Measurements from ENCODE around the gene SLC22A7.

The SLC22A7 gene

DNA sequence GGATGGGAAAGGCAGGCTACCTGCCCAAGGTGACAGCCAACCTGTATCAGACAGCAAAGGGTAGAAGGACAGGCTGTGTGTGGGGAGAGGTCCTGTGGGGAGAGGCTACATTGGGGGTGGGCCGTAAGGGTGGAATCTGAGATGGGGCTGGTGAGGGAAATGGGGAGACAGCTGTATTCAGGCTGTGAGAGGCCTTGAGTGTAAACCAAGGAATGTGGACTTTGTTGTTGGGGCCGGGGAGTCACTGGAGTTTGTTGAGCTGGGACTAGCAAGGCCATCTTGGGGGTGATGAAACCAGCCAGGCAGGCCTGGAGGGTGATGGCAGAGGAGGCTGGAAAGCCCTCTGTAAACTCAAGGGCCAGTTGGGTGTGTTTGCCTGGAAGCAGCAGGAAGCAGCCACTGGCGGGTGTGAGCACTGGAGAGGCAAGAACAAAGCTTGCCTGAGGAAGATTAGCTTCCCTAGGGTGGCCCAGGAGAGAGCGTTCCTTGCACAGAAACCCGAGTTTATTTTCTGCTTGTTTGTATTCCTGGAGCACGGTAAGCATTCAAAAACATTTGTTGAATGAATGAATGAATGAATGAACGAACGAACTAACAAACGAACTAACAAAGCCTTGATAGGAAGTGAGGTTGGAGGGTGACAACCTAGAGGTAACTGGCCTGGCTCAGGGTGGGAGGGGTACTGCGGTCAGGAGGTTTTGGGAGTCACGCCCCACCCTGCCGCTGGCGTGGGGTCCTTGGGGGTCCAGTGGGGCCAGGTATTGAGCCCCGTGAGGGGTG, 35.9 kb upstream of the SLC22A7 start:
- H3K9me3 Mint-ChIP-seq: no peaks in the 10 kb centered on the region
- peak overlapping the region; percentile 12 for H3K27ac Mint-ChIP-seq
- H3K27me3 Mint-ChIP-seq: peaks cover 20% of the 10 kb centered on the region
- no peak overlapping the region for H3K4me3 Mint-ChIP-seq
- no peaks in the 10 kb centered on the region for H3K36me3 Mint-ChIP-seq
- ATAC-seq: no peak
- H3K4me1 Mint-ChIP-seq: peaks cover 16% of the 10 kb centered on the region

- H3K9me3 Mint-ChIP-seq: no peaks in the 10 kb centered on the region
- no peak for ATAC-seq
- H3K27me3 Mint-ChIP-seq: peaks cover 15% of the 10 kb centered on the region
- H3K4me3 Mint-ChIP-seq: no peak overlapping the region
- H3K36me3 Mint-ChIP-seq: no peaks in the 10 kb centered on the region
- H3K4me1 Mint-ChIP-seq: peaks cover 14% of the 10 kb centered on the region
- no peak overlapping the region for H3K27ac Mint-ChIP-seq
Observed at GRCh38 chr6:43262780-43263313, 35.2 kb upstream of the SLC22A7 start.

GRCh38 chr6:43263314-43264178, 34.5 kb upstream of the SLC22A7 start:
- H3K36me3 Mint-ChIP-seq: no peaks in the 10 kb centered on the region
- no peak overlapping the region for H3K4me3 Mint-ChIP-seq
- H3K27ac Mint-ChIP-seq: peak overlapping the region; percentile 22
- peaks cover 12% of the 10 kb centered on the region for H3K4me1 Mint-ChIP-seq
- H3K9me3 Mint-ChIP-seq: no peaks in the 10 kb centered on the region
- peaks cover 10% of the 10 kb centered on the region for H3K27me3 Mint-ChIP-seq
- peak; percentile 93 for ATAC-seq

DNA sequence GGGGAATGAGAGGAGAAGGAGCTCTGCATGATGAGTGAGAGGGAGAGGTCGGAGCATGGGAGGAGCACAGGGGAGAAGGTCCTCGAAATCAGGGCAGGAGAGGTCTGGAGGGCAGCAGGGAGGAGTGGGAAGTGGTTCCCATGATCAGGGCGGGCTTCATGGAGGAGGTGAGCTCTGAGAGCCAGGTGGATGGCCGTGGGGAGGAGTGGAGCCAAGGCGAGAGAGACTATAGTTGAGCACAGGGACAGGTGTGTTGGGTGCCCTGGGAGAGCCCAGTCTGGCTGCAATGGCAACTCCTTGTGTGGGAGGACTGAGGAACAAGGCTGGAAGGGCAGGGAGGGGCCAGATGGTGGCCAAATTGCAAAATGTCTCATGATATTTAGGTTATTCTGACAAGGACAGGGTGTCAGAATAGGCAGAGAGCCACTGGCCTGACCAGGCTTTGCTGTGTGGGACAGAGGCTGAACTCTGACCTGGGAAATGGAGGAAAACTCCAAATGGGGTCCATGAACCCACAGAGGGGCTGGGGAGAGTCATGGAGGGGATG, 33.4 kb upstream of the SLC22A7 start:
- Mint-ChIP-seq H3K36me3 (no peaks in the 10 kb centered on the region), H3K27me3 (peaks cover 1% of the 10 kb centered on the region), H3K4me3 (no peak overlapping the region), H3K9me3 (no peaks in the 10 kb centered on the region), H3K4me1 (peaks cover 23% of the 10 kb centered on the region), H3K27ac (peak overlapping the region; percentile 1)
- ATAC-seq: no peak

GRCh38 chr6:43265564-43265963, 32.5 kb upstream of the SLC22A7 start:
- Mint-ChIP-seq H3K9me3 (no peaks in the 10 kb centered on the region), H3K27me3 (no peaks in the 10 kb centered on the region), H3K36me3 (no peaks in the 10 kb centered on the region), H3K4me3 (no peak overlapping the region), H3K27ac (no peak overlapping the region), H3K4me1 (peaks cover 32% of the 10 kb centered on the region)
- ATAC-seq: no peak

DNA sequence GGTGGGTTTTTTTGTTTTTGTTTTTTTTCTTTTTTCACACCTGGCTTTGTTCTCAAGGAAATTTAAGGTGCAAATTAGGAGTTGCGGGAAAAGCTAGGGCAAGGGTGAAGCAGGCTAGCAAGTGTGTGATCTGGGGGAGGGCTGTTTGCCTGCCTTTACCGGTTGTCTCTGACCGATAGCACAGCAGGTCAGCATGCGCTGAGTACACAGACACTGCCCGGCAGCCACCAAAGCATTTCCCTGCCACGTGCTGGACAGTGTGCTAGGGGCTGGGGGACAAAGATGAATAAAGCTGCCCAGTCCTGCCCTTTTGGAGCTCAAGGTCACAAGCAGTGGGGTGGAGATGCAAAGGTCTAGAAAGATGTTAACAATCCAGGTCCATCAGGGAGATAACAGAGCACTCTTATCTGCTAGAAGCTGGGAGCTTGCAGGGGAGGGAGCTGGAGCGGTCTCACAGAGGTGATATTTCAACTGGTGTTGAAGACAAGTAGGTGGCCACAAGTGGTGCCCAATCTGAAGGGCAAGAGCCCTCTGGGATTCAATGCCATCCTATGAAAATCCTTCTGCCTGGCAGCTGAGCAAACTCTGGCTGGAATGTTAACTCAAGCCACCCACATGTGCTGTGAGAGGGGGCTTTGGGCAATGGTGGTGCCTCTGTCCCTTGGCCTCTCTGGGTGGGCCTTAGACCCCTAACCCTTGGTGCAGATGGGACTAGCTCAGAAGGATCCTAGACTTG, 30.3 kb upstream of the SLC22A7 start:
- Mint-ChIP-seq H3K4me1 (peaks cover 49% of the 10 kb centered on the region), H3K27ac (peak overlapping the region; percentile 25), H3K36me3 (no peaks in the 10 kb centered on the region), H3K9me3 (no peaks in the 10 kb centered on the region), H3K4me3 (no peak overlapping the region), H3K27me3 (peaks cover 8% of the 10 kb centered on the region)
- ATAC-seq: no peak

GRCh38 chr6:43268355-43268700, 29.7 kb upstream of the SLC22A7 start:
- Mint-ChIP-seq H3K4me1 (peaks cover 46% of the 10 kb centered on the region), H3K9me3 (no peaks in the 10 kb centered on the region), H3K4me3 (no peak overlapping the region), H3K36me3 (no peaks in the 10 kb centered on the region), H3K27me3 (peaks cover 8% of the 10 kb centered on the region), H3K27ac (no peak overlapping the region)
- no peak for ATAC-seq

GRCh38 chr6:43268782-43269272, 29.2 kb upstream of the SLC22A7 start:
- H3K9me3 Mint-ChIP-seq: no peaks in the 10 kb centered on the region
- peak overlapping the region; percentile 43 for H3K4me3 Mint-ChIP-seq
- peaks cover 42% of the 10 kb centered on the region for H3K4me1 Mint-ChIP-seq
- no peaks in the 10 kb centered on the region for H3K36me3 Mint-ChIP-seq
- no peak for ATAC-seq
- H3K27ac Mint-ChIP-seq: no peak overlapping the region
- peaks cover 9% of the 10 kb centered on the region for H3K27me3 Mint-ChIP-seq

GRCh38 chr6:43269273-43270007, 28.6 kb upstream of the SLC22A7 start:
- ATAC-seq: no peak
- H3K36me3 Mint-ChIP-seq: no peaks in the 10 kb centered on the region
- H3K27ac Mint-ChIP-seq: peak overlapping the region; percentile 73

GRCh38 chr6:43271103-43271815, 26.8 kb upstream of the SLC22A7 start:
- no peaks in the 10 kb centered on the region for H3K9me3 Mint-ChIP-seq
- no peaks in the 10 kb centered on the region for H3K36me3 Mint-ChIP-seq
- H3K4me3 Mint-ChIP-seq: peak overlapping the region; percentile 3
- ATAC-seq: peak; percentile 82
- H3K27me3 Mint-ChIP-seq: peaks cover 30% of the 10 kb centered on the region
- peak overlapping the region; percentile 73 for H3K27ac Mint-ChIP-seq
- peaks cover 53% of the 10 kb centered on the region for H3K4me1 Mint-ChIP-seq

More at GRCh38 chr6:43269273-43270007, 28.6 kb upstream of the SLC22A7 start:
- Mint-ChIP-seq H3K27me3 (peaks cover 15% of the 10 kb centered on the region), H3K4me1 (peaks cover 48% of the 10 kb centered on the region), H3K9me3 (no peaks in the 10 kb centered on the region), H3K4me3 (peak overlapping the region; percentile 57)

- H3K27me3 Mint-ChIP-seq: peaks cover 37% of the 10 kb centered on the region
- peak overlapping the region; percentile 73 for H3K27ac Mint-ChIP-seq
- no peaks in the 10 kb centered on the region for H3K9me3 Mint-ChIP-seq
- H3K36me3 Mint-ChIP-seq: no peaks in the 10 kb centered on the region
- H3K4me1 Mint-ChIP-seq: peaks cover 60% of the 10 kb centered on the region
- peak overlapping the region; percentile 44 for H3K4me3 Mint-ChIP-seq
- no peak for ATAC-seq
Observed at GRCh38 chr6:43271944-43272343, 26.1 kb upstream of the SLC22A7 start.

GRCh38 chr6:43273707-43274106, 24.4 kb upstream of the SLC22A7 start:
- Mint-ChIP-seq H3K9me3 (no peaks in the 10 kb centered on the region), H3K36me3 (no peaks in the 10 kb centered on the region), H3K27ac (no peak overlapping the region), H3K4me3 (no peak overlapping the region), H3K4me1 (peaks cover 59% of the 10 kb centered on the region), H3K27me3 (peaks cover 54% of the 10 kb centered on the region)
- no peak for ATAC-seq

DNA sequence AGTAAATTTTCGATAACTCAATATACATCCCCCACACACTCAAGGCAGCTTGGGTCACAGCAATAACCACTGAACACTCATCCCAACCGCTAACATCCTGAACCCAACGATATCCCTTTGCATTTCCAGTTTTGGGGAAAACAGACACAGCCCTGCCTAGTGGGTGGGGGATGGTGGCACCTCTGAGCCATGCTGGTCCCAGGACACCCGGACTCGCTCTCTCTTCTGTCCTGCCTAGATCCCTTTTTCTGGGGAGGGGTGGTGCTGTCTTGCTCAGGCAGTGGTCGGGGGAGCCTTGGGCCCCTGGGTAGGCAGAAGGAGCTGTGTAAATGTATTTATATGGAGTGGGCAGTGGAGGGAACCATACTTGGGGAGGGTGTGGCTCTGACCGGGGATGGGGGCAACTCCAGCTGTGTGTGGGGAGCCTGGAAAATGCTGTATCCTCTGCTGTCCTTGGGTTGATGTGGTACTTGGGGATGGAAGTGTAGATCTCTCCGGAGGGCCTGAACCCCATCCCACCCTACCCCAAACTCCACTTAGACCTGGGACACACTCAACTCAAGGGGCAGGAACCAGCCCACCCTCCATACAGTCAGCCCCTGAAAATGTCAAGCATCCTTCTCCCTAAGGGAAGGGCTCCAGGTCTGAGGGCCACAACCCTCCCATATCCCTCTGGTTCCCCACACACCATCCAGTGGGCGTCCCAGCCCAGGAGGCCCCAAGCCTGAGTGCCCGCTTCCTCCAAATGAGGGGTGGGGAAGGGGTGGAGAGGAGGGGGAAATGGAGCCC, 23.7 kb upstream of the SLC22A7 start:
- ATAC-seq: no peak
- Mint-ChIP-seq H3K4me3 (peak overlapping the region; percentile 3), H3K27me3 (peaks cover 56% of the 10 kb centered on the region), H3K4me1 (peaks cover 52% of the 10 kb centered on the region), H3K27ac (peak overlapping the region; percentile 31), H3K9me3 (no peaks in the 10 kb centered on the region), H3K36me3 (no peaks in the 10 kb centered on the region)
